ENCODE measurements around the gene TACO1.

DNA sequence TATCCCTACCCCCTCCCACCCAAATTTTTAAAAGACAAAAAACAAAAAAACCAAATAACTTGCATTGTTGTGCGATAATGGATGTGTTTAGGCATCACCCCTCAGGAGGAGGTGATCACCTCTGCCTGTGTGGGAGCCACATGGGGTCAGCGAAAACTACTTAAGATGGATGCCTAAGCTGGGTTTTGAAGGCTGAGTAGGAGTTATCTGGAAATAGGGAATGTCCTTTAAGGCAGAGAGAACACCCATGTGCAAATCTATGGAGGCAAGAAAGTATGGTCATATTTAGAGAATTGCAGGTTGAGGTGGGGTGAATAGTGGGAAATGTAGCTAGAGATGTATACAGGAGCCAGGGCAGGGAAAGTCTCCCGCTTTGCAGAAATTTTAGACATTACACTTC, 5.6 kb upstream of the TACO1 start:
- no peak for TF ChIP-seq POLR2AphosphoS5 (IDR thresholded peaks at IDR 0.05)
- TF ChIP-seq, protein P1, sequence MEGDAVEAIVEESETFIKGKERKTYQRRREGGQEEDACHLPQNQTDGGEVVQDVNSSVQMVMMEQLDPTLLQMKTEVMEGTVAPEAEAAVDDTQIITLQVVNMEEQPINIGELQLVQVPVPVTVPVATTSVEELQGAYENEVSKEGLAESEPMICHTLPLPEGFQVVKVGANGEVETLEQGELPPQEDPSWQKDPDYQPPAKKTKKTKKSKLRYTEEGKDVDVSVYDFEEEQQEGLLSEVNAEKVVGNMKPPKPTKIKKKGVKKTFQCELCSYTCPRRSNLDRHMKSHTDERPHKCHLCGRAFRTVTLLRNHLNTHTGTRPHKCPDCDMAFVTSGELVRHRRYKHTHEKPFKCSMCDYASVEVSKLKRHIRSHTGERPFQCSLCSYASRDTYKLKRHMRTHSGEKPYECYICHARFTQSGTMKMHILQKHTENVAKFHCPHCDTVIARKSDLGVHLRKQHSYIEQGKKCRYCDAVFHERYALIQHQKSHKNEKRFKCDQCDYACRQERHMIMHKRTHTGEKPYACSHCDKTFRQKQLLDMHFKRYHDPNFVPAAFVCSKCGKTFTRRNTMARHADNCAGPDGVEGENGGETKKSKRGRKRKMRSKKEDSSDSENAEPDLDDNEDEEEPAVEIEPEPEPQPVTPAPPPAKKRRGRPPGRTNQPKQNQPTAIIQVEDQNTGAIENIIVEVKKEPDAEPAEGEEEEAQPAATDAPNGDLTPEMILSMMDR (IDR thresholded peaks at IDR 0.05) = no peak
- TF ChIP-seq POLR2A (IDR thresholded peaks at IDR 0.05) = no peak
- TF ChIP-seq EP300 (IDR thresholded peaks at IDR 0.05) = no peak

Measured in sigmoid colon (tissue), 4 donors.